ENCODE results near the gene EPHA8.

The EPHA8 gene

GRCh38 chr1:22592051-22592450 is 28.8 kb downstream of the EPHA8 start:
- H3K27ac ChIP-seq (replicated peaks): no peak overlapping the region
- no peak for TF ChIP-seq CTCF (IDR thresholded peaks at IDR 0.05; ENCODE audit: insufficient read depth, low read length)
- TF ChIP-seq SPI1 (IDR thresholded peaks at IDR 0.05; ENCODE audit: borderline replicate concordance, low read depth): no peak
- TF ChIP-seq REST (IDR thresholded peaks at IDR 0.05; ENCODE audit: insufficient replicate concordance, low read depth): no peak
- no peak for TF ChIP-seq GABPA (IDR thresholded peaks at IDR 0.05; ENCODE audit: low read depth)
- TF ChIP-seq POLR2AphosphoS5 (IDR thresholded peaks at IDR 0.05; ENCODE audit: low read depth): no peak
- no peak for DNase-seq (ENCODE audit: low read depth in 1 of 2, low spot score in 1 of 2)
- H3K4me3 ChIP-seq (replicated peaks; ENCODE audit: insufficient read depth, low read length): no peak overlapping the region
- H3K27me3 ChIP-seq (ENCODE audit: insufficient read depth, poor library complexity, severe bottlenecking): no peaks in the 10 kb centered on the region

GRCh38 chr1:22592919-22593790 is 29.9 kb downstream of the EPHA8 start:
- Histone ChIP-seq H3K27me3 (ENCODE audit: insufficient read depth, poor library complexity, severe bottlenecking) (no peaks in the 10 kb centered on the region), H3K27ac (replicated peaks) (no peak overlapping the region), H3K4me3 (replicated peaks; ENCODE audit: insufficient read depth, low read length) (no peak overlapping the region)
- TF ChIP-seq CTCF (IDR thresholded peaks at IDR 0.05; ENCODE audit: insufficient read depth, low read length): no peak
- no peak for TF ChIP-seq GABPA (IDR thresholded peaks at IDR 0.05; ENCODE audit: low read depth)
- no peak for TF ChIP-seq SPI1 (IDR thresholded peaks at IDR 0.05; ENCODE audit: borderline replicate concordance, low read depth)
- no peak for TF ChIP-seq REST (IDR thresholded peaks at IDR 0.05; ENCODE audit: insufficient replicate concordance, low read depth)
- no peak for TF ChIP-seq POLR2AphosphoS5 (IDR thresholded peaks at IDR 0.05; ENCODE audit: low read depth)
- DNase-seq (ENCODE audit: low read depth in 1 of 2, low spot score in 1 of 2): no peak

- no peak for DNase-seq (ENCODE audit: low read depth in 1 of 2, low spot score in 1 of 2)
- no peak overlapping the region for H3K27ac ChIP-seq (replicated peaks)
- H3K27me3 ChIP-seq (ENCODE audit: insufficient read depth, poor library complexity, severe bottlenecking): no peaks in the 10 kb centered on the region
- no peak for TF ChIP-seq CTCF (IDR thresholded peaks at IDR 0.05; ENCODE audit: insufficient read depth, low read length)
- no peak for TF ChIP-seq REST (IDR thresholded peaks at IDR 0.05; ENCODE audit: insufficient replicate concordance, low read depth)
- no peak for TF ChIP-seq SPI1 (IDR thresholded peaks at IDR 0.05; ENCODE audit: borderline replicate concordance, low read depth)
- TF ChIP-seq GABPA (IDR thresholded peaks at IDR 0.05; ENCODE audit: low read depth): no peak
- no peak for TF ChIP-seq POLR2AphosphoS5 (IDR thresholded peaks at IDR 0.05; ENCODE audit: low read depth)
- H3K4me3 ChIP-seq (replicated peaks; ENCODE audit: insufficient read depth, low read length): no peak overlapping the region
Observed at GRCh38 chr1:22594396-22594795, 31.1 kb downstream of the EPHA8 start.

Measured in HL-60 (cell line).